ENCODE measurements around the gene LSM12. TPM values are rescaled to one million over a fixed set of nuclear protein-coding genes. Genes with fewer than 3 reads are reported as not detected.

The LSM12 gene
- total RNA-seq, 1 donor from 2014 or later = 39.1 TPM

DNA sequence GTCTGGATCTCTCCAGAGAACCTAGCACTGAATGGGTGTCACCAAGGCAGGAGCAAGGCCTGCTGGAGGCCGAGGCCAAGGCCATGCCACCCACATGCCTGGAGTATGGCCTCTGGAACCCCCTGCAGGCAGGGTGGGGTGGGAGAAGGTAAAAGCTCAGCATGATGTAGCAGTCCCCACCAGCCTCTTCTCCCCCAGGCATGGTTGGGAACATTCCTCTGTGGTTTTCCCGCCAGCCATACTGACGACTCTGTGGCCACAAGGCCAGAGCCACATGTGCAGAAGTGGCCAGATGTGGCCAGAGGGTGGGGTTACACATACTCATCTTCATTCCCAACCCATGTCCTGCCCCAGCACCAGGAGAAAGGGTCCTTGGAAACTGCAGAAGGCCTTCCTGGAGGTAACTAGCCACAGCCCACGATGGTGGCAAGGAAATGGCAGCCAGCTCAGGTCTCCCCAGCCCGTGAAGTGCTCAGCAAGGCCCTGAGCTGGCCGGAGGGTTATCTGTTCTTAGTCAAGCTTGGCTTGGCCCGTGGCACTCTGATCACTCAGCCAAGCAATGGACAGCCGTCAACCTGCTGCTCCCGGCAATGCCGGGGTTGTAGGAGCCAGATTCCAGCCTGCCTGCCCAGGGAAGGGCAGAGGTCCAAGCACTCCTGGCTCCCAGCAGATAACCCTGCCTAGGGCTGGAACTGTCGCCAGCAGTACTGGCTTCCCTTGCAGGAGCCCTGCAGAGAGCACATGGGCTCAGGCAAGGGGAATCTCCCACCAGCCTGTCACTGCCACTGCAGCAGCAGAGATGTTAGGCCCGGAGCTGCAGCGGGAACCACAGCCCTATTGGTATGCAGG, 30.9 kb upstream of the LSM12 start:
- H3K36me3 ChIP-seq (ENCODE audit: control insufficient read depth, insufficient read depth, low read length) = no peaks in the 10 kb centered on the region
- DNase-seq (ENCODE audit: low read depth) = no peak
- no peak overlapping the region for H3K4me3 ChIP-seq (ENCODE audit: low read depth, low read length)
- TF ChIP-seq, protein P1, sequence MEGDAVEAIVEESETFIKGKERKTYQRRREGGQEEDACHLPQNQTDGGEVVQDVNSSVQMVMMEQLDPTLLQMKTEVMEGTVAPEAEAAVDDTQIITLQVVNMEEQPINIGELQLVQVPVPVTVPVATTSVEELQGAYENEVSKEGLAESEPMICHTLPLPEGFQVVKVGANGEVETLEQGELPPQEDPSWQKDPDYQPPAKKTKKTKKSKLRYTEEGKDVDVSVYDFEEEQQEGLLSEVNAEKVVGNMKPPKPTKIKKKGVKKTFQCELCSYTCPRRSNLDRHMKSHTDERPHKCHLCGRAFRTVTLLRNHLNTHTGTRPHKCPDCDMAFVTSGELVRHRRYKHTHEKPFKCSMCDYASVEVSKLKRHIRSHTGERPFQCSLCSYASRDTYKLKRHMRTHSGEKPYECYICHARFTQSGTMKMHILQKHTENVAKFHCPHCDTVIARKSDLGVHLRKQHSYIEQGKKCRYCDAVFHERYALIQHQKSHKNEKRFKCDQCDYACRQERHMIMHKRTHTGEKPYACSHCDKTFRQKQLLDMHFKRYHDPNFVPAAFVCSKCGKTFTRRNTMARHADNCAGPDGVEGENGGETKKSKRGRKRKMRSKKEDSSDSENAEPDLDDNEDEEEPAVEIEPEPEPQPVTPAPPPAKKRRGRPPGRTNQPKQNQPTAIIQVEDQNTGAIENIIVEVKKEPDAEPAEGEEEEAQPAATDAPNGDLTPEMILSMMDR (IDR thresholded peaks at IDR 0.05; ENCODE audit: insufficient read depth, low read length, poor library complexity, severe bottlenecking) = no peak
- no peaks in the 10 kb centered on the region for H3K27me3 ChIP-seq (ENCODE audit: control insufficient read depth, insufficient read depth, low read length)

DNA sequence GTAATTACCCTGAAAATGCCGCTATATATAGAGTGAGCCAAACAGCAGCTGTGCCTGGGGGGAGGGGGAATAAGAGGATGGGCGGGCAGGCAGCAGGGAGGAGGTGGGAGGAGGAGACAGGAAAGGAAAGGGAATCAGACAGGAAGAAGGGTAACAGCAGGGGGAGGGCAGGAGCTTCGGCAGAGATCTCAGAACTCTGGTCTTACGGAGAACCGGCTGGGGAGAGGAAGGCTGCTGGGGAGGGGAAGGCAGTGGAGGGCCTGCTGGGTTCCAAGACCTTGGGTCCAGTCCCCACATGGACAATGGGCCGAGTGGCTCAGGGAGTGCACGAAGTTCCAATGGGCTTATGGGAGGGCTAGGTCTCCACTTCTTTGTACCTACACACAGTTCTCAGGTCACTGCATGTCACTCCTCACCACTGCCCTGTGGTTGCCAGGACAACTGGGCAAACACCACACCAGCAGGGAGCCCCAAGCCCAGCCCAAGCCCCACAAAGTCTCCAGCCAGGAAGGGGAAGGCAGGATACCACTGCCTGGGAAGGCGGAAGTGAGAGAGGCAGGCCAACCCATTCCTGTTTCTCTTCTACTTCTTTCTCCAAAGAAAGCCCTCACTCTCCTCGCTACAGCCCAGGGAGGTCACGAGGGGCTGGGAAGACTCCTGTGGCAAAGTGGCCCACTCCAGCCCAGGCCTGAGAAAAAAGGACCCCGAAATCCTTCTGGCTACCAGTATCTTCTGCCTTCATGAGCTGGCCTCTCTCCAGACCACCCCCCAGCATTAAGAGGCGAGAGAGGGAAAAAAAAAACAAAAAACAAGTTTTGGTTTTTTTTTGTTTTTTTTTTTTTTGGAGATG, 29.4 kb upstream of the LSM12 start:
- TF ChIP-seq, protein P1 (IDR thresholded peaks at IDR 0.05; ENCODE audit: insufficient read depth, low read length, poor library complexity, severe bottlenecking) = peak; percentile 27
- DNase-seq (ENCODE audit: low read depth) = peak; percentile 60

DNA sequence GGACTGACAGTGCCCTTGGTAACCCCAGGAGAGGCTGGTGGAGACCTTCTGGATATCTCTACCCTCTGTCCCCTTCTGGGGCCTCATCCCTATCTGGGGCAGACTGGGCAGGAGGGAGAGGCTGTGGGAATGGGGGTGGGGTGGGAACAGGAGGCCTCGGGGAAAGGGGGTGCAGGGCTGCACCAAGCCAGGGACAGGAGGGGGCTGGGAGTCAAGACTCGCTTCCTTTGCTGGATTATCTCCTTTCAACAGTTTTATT, 28.8 kb upstream of the LSM12 start:
- H3K36me3 ChIP-seq (ENCODE audit: control insufficient read depth, insufficient read depth, low read length) = no peaks in the 10 kb centered on the region
- no peaks in the 10 kb centered on the region for H3K27me3 ChIP-seq (ENCODE audit: control insufficient read depth, insufficient read depth, low read length)
- TF ChIP-seq, protein P1 (IDR thresholded peaks at IDR 0.05; ENCODE audit: insufficient read depth, low read length, poor library complexity, severe bottlenecking) = no peak
- DNase-seq (ENCODE audit: low read depth) = no peak
- no peak overlapping the region for H3K4me3 ChIP-seq (ENCODE audit: low read depth, low read length)

More for the DNA sequence above, 29.4 kb upstream of the LSM12 start:
- no peaks in the 10 kb centered on the region for H3K36me3 ChIP-seq (ENCODE audit: control insufficient read depth, insufficient read depth, low read length)
- H3K4me3 ChIP-seq (ENCODE audit: low read depth, low read length) = peak overlapping the region; percentile 5
- no peaks in the 10 kb centered on the region for H3K27me3 ChIP-seq (ENCODE audit: control insufficient read depth, insufficient read depth, low read length)

DNA sequence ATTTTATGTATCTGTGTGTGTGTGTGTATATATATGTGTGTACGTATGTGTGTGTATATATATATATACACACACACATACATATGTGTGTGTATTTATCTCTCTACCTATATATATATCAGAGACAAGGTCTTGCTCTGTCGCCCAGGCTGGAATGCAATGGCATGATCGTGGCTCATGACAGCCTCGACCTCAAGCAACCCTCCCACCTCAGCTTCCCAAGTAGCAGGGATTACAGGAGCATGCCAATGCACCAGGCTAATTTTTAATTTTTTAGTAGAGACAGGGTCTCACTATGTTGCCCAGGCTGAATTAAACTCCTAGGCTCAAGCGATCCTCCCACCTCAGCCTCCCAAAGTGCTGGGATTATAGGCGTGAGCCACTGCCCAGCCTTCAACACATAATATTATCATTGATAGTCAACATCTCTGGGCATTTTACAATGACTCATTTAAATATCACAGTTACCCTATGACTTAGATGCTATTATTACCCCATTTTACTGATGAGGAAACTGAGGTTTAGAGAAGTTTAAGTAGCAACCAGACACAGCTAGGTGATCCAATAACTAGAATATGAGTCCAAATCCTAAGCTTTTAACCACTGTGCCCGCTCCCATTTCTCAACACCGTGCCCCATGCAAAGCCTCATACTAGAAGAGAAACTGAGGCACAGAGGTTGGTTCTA, 28.4 kb upstream of the LSM12 start:
- TF ChIP-seq, protein P1 (IDR thresholded peaks at IDR 0.05; ENCODE audit: insufficient read depth, low read length, poor library complexity, severe bottlenecking) = no peak
- no peak overlapping the region for H3K4me3 ChIP-seq (ENCODE audit: low read depth, low read length)

DNA sequence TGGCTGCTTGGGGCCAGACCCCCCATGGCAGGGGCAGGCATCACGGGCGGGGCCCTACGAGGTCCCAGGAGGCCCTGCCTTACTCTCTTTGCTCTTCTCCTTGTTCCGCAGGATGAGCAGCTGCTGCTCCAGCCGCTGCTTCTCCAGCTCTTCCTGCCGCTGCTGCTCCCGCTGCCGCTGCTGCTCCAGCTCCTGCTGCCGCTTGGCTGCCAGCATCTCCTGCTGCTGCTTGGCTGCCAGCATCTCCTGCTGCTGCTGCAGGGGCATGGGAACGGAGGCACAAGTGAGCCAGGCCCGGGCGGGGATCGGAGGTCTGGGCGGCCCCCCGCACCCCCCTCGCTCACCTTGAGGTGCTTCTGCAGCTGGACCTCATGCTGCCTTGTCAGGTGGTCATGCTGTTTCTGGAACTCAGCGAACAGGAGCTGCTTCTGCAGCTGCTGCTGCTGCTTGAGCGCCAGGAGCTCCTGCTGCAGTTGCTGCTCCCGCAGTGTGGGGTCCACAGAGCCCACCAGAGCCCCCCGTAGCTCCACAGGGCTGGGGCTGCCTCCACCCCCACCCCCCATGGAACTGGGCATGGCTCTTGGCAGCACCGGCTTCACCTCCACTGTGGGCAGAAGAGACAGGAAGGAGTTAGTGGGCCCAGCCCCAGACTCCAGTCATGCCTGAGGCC, 26.9 kb upstream of the LSM12 start:
- DNase-seq (ENCODE audit: low read depth) = no peak
- Histone ChIP-seq H3K27me3 (ENCODE audit: control insufficient read depth, insufficient read depth, low read length) (no peaks in the 10 kb centered on the region), H3K4me3 (ENCODE audit: low read depth, low read length) (no peak overlapping the region), H3K36me3 (ENCODE audit: control insufficient read depth, insufficient read depth, low read length) (no peaks in the 10 kb centered on the region)
- TF ChIP-seq, protein P1 (IDR thresholded peaks at IDR 0.05; ENCODE audit: insufficient read depth, low read length, poor library complexity, severe bottlenecking) = no peak

More for the DNA sequence above, 28.4 kb upstream of the LSM12 start:
- H3K36me3 ChIP-seq (ENCODE audit: control insufficient read depth, insufficient read depth, low read length) = no peaks in the 10 kb centered on the region
- no peaks in the 10 kb centered on the region for H3K27me3 ChIP-seq (ENCODE audit: control insufficient read depth, insufficient read depth, low read length)
- DNase-seq (ENCODE audit: low read depth) = no peak
